DLD1 (cell line): ENCODE measurements around the gene C1orf226.

Source experiments
- in situ Hi-C: cut with HindIII; loops from 2 replicates; pipeline ENCODE4 v1.10.0; 2017; ENCODE audit warnings: low sequenced_read_pairs

The C1orf226 gene

GRCh38 chr1:162383516-162383915 lies 2.0 kb downstream of the C1orf226 start:
- in situ Hi-C loops, result loop anchor here (10.0 to 25.0 kb wide), 2 partner anchors 171 to 339 kb away; no protein-coding TSS in a partner anchor

- in situ Hi-C loops, result loop anchor here (10.0 to 25.0 kb wide), 2 partner anchors 172 to 339 kb away; no protein-coding TSS in a partner anchor
Observed at GRCh38 chr1:162384116-162384515, 2.6 kb downstream of the C1orf226 start.

- in situ Hi-C loops, result loop anchor here (10.0 to 25.0 kb wide), 2 partner anchors 172 to 340 kb away; no protein-coding TSS in a partner anchor
Observed at GRCh38 chr1:162384601-162385279, 3.2 kb downstream of the C1orf226 start.

- in situ Hi-C loops, result loop anchor here (10.0 to 25.0 kb wide), 2 partner anchors 173 to 340 kb away; no protein-coding TSS in a partner anchor
Observed at GRCh38 chr1:162385280-162385623, 3.7 kb downstream of the C1orf226 start.

GRCh38 chr1:162385702-162386101 lies 4.2 kb downstream of the C1orf226 start:
- in situ Hi-C loops, result loop anchor here (10.0 to 25.0 kb wide), 2 partner anchors 173 to 341 kb away; no protein-coding TSS in a partner anchor

- in situ Hi-C loops, result loop anchor here (10.0 to 25.0 kb wide), 2 partner anchors 174 to 342 kb away; no protein-coding TSS in a partner anchor
Observed at GRCh38 chr1:162386292-162387225, 5.0 kb downstream of the C1orf226 start.

- in situ Hi-C loops, result loop anchor here (10.0 to 25.0 kb wide), 2 partner anchors 175 to 343 kb away; no protein-coding TSS in a partner anchor
Observed at GRCh38 chr1:162387226-162388082, 5.9 kb downstream of the C1orf226 start.

GRCh38 chr1:162388083-162388594 lies 6.6 kb downstream of the C1orf226 start:
- in situ Hi-C loops, result loop anchor here (10.0 to 25.0 kb wide), 2 partner anchors 176 to 343 kb away; no protein-coding TSS in a partner anchor

- in situ Hi-C loops, result loop anchor here (10.0 to 25.0 kb wide), 2 partner anchors 176 to 344 kb away; no protein-coding TSS in a partner anchor
Observed at GRCh38 chr1:162388615-162389014, 7.1 kb downstream of the C1orf226 start.

- in situ Hi-C loops, result loop anchor here (10.0 to 25.0 kb wide), 2 partner anchors 177 to 344 kb away; no protein-coding TSS in a partner anchor
Observed at GRCh38 chr1:162389021-162389818, 7.7 kb downstream of the C1orf226 start.

- in situ Hi-C loops, result loop anchor here (10.0 to 25.0 kb wide), 2 partner anchors 178 to 345 kb away; no protein-coding TSS in a partner anchor
Observed at GRCh38 chr1:162389971-162390370, 8.4 kb downstream of the C1orf226 start.

- in situ Hi-C loops, result loop anchor here (25.0 kb wide), 1 partner anchor 178 kb away; no protein-coding TSS in a partner anchor
Observed at GRCh38 chr1:162390396-162391185, 9.1 kb downstream of the C1orf226 start.

GRCh38 chr1:162391790-162392563 lies 10.4 kb downstream of the C1orf226 start:
- in situ Hi-C loops, result loop anchor here (25.0 kb wide), 1 partner anchor 180 kb away; no protein-coding TSS in a partner anchor

GRCh38 chr1:162396201-162396906 lies 14.8 kb downstream of the C1orf226 start:
- in situ Hi-C loops, result loop anchor here (25.0 kb wide), 1 partner anchor 184 kb away; no protein-coding TSS in a partner anchor

- in situ Hi-C loops, result loop anchor here (25.0 kb wide), 1 partner anchor 185 kb away; no protein-coding TSS in a partner anchor
Observed at GRCh38 chr1:162397039-162397448, 15.5 kb downstream of the C1orf226 start.

GRCh38 chr1:162397943-162398560 lies 16.5 kb downstream of the C1orf226 start:
- in situ Hi-C loops, result loop anchor here (25.0 kb wide), 1 partner anchor 186 kb away; no protein-coding TSS in a partner anchor
